HepG2 (cell line): ENCODE data around the gene NMNAT1. TPM values are rescaled to one million over a fixed set of nuclear protein-coding genes. Genes with fewer than 3 reads are reported as not detected.

Experiments
- ASH2L ChIP-seq: fragments of 300-600, 200-600 bp; sonication (generic); IDR thresholded peaks from 2 replicates; pipeline ENCODE4 v1.7.0; 2017; ENCODE audit warnings: low read depth, mild to moderate bottlenecking, moderate library complexity, mixed read lengths, low read length; ENCODE audit not compliant: insufficient read length
- EP300 ChIP-seq, 3 experiments: sonication (generic) in 1 of 3; formaldehyde crosslinking in 1 of 3; IDR thresholded peaks; 2 replicates each; pipeline versions ENCODE4 v1.5.1 to v1.6.1; 2011 to 2020; ENCODE audit warnings: low read depth in 2 of 3, low read length in 2 of 3, borderline replicate concordance in 1 of 3, improper control_type of control experiment in 1 of 3, mild to moderate bottlenecking in 1 of 3, missing genetic modification reagents in 1 of 3, moderate library complexity in 1 of 3
- FIP1L1 ChIP-seq: fragments of 200-400 bp; formaldehyde crosslinking; IDR thresholded peaks from 2 replicates; pipeline ENCODE4 v1.6.1; 2018; ENCODE audit warnings: low read depth, mild to moderate bottlenecking, low read length, moderate library complexity, borderline replicate concordance; ENCODE audit not compliant: insufficient read depth
- GABPA ChIP-seq, 2 experiments: IDR thresholded peaks; 2 replicates each; pipeline ENCODE4 v1.6.1; 2011 to 2016; ENCODE audit warnings: low read depth in 2 of 2, low read length in 1 of 2, missing biosample characterization in 1 of 2, missing genetic modification characterization in 1 of 2
- KMT2A ChIP-seq: sonication (generic); formaldehyde crosslinking; IDR thresholded peaks from 2 replicates; pipeline ENCODE4 v1.4.0; 2020; ENCODE audit warnings: missing genetic modification reagents
- RBAK ChIP-seq: sonication (generic); formaldehyde crosslinking; IDR thresholded peaks from 2 replicates; pipeline ENCODE4 v1.5.1; 2020; ENCODE audit warnings: mild to moderate bottlenecking, missing genetic modification reagents
- RELA ChIP-seq: sonication (generic); formaldehyde crosslinking; IDR thresholded peaks from 2 replicates; pipeline ENCODE4 v1.4.0; 2020; ENCODE audit warnings: missing genetic modification reagents
- RXRA ChIP-seq: sonication (generic); formaldehyde crosslinking; IDR thresholded peaks from 2 replicates; pipeline ENCODE4 v1.5.1; 2020; ENCODE audit warnings: missing genetic modification reagents
- THYN1 ChIP-seq: sonication (generic); formaldehyde crosslinking; IDR thresholded peaks from 2 replicates; pipeline ENCODE4 v1.8.1; 2023; ENCODE audit warnings: low read depth, mild to moderate bottlenecking, moderate library complexity, missing genetic modification reagents, borderline replicate concordance
- ZBTB20 ChIP-seq: sonication (generic); formaldehyde crosslinking; IDR thresholded peaks from 2 replicates; pipeline ENCODE4 v1.8.1; 2023; ENCODE audit warnings: missing genetic modification reagents, low read depth, mild to moderate bottlenecking, borderline replicate concordance
- ZMAT3 ChIP-seq: sonication (generic); formaldehyde crosslinking; conservative IDR thresholded peaks from 2 replicates; pipeline ENCODE4 v1.7.0; 2021; ENCODE audit warnings: missing genetic modification reagents
- ZNF12 ChIP-seq: sonication (generic); formaldehyde crosslinking; IDR thresholded peaks from 2 replicates; pipeline ENCODE4 v1.5.0; 2020; ENCODE audit warnings: missing genetic modification reagents
- ZNF354B ChIP-seq: sonication (generic); formaldehyde crosslinking; IDR thresholded peaks from 2 replicates; pipeline ENCODE4 v1.8.0; 2022; ENCODE audit warnings: mild to moderate bottlenecking, missing genetic modification reagents
- ZNF792 ChIP-seq: IDR thresholded peaks from 2 replicates; pipeline ENCODE4 v1.6.1; 2016
- ZNF816 ChIP-seq: sonication (generic); formaldehyde crosslinking; IDR thresholded peaks from 2 replicates; pipeline ENCODE4 v1.8.0; 2022; ENCODE audit warnings: missing genetic modification reagents, mild to moderate bottlenecking, borderline replicate concordance
- ZSCAN21 ChIP-seq: sonication (generic); formaldehyde crosslinking; IDR thresholded peaks from 2 replicates; pipeline ENCODE4 v1.8.0; 2022; ENCODE audit warnings: mild to moderate bottlenecking, missing genetic modification reagents, moderate library complexity, borderline replicate concordance
- polyA plus RNA-seq, 8 experiments: library from polyadenylated mRNA; depleted of rRNA in 3 of 8; stranded (reverse) in 7 of 8; unstranded in 1 of 8; fragments of >200 nt; fragmentation: Illumina TruSeq in 4 of 8; extraction: Trizol in 4 of 8; gene quantifications; 2 replicates each; pipeline versions ENCODE4 v1.2.1 to v1.2.3, GENCODE V29; 2011 to 2016; ENCODE audit warnings: low read depth in 4 of 8, missing spikeins in 1 of 8, mixed read lengths in 1 of 8; ENCODE audit not compliant: insufficient read depth in 1 of 8
- total RNA-seq, 5 experiments: library from RNA; depleted of rRNA; stranded (reverse); fragments of >200 nt; fragmentation: Illumina TruSeq; extraction: Trizol; gene quantifications; 2 replicates each; pipeline ENCODE4 v1.2.3, GENCODE V29; 2016; ENCODE audit warnings: low read depth in 1 of 5
- TF ChIP-seq, protein P1 (sequence below): sonication (generic); formaldehyde crosslinking; IDR thresholded peaks from 2 replicates; pipeline ENCODE4 v1.8.1; 2023; ENCODE audit warnings: mild to moderate bottlenecking, missing genetic modification reagents
- TF ChIP-seq, protein P2 (sequence below): sonication (generic); formaldehyde crosslinking; IDR thresholded peaks from 2 replicates; pipeline ENCODE4 v1.8.1; 2023; ENCODE audit warnings: mild to moderate bottlenecking, missing genetic modification reagents, borderline replicate concordance
- TF ChIP-seq, protein P3 (sequence below): sonication (generic); formaldehyde crosslinking; IDR thresholded peaks from 2 replicates; pipeline ENCODE4 v1.4.0; 2020; ENCODE audit warnings: mild to moderate bottlenecking, missing genetic modification reagents
- TF ChIP-seq, protein P4 (sequence below): sonication (generic); formaldehyde crosslinking; IDR thresholded peaks from 2 replicates; pipeline ENCODE4 v1.4.0; 2020; ENCODE audit warnings: missing genetic modification reagents
- TF ChIP-seq, protein P5 (sequence below): sonication (generic); formaldehyde crosslinking; IDR thresholded peaks from 2 replicates; pipeline ENCODE4 v1.8.1; 2023; ENCODE audit warnings: mild to moderate bottlenecking, moderate library complexity, missing genetic modification reagents

Gene NMNAT1
- total and polyA plus RNA-seq, 2 of the 13 experiments (the other 11 are each of a cell fraction or from before 2014, with no cell fraction given), result 5.6 to 12.2 TPM

DNA sequence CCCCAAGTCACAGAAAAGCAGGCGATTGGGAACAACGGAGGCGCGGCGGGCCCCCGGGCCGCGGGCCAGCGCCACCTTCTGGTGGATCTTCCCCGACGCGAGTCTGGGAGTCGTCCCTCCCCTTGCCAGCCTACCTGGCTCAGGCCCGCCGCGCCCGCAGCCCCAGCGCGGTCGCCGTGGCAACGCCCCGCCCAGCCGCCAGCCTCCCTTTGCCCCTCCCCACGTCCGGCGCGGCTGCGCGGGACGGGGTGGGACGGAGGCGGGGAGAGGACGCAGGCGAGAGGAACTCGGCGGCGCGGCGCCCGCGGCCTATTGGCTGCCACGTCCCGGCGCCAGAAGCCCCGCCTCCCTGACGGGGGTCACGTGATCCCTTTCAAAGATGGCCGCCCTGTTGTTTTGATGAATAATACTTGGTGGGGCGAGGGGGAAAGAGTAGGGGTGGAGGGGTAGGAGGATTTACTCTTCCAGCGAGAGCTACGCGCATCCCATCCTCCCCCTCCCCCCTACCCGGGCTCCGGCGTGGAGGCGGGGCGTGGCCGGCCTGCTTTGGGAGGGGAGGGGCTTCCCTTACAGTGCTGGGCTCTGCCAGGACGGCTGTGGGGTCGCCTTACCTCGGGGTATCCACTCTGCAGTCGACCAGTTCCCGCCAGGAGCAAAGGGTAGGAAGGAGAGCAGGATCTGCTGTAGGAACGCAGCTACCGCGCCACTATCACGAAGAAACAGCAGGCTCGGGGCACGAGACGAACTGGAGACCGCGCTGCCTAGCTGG lies 89.5 kb downstream of the NMNAT1 start, which contains the start of gene UBE4B (continued):
- TF ChIP-seq, protein P1, sequence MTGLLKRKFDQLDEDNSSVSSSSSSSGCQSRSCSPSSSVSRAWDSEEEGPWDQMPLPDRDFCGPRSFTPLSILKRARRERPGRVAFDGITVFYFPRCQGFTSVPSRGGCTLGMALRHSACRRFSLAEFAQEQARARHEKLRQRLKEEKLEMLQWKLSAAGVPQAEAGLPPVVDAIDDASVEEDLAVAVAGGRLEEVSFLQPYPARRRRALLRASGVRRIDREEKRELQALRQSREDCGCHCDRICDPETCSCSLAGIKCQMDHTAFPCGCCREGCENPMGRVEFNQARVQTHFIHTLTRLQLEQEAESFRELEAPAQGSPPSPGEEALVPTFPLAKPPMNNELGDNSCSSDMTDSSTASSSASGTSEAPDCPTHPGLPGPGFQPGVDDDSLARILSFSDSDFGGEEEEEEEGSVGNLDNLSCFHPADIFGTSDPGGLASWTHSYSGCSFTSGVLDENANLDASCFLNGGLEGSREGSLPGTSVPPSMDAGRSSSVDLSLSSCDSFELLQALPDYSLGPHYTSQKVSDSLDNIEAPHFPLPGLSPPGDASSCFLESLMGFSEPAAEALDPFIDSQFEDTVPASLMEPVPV (CRISPR knock-in tag), result peak; percentile 60; the same call in 1 of the 2 replicates
- TF ChIP-seq ZBTB20 (no peak), ZMAT3 (CRISPR knock-in tag) (no peak), RXRA (CRISPR knock-in tag) (0 out of 2 replicates have a peak, but pooled peaks have one; percentile 67), RELA (CRISPR knock-in tag) (no peak), ZNF816 (no peak), EP300 (IDR thresholded peaks at IDR 0.05; ENCODE audit: low read depth in 2 of 2, low read length in 2 of 2) (no peak), EP300 (CRISPR knock-in tag; IDR thresholded peaks at IDR 0.05; ENCODE audit: borderline replicate concordance) (0 out of 2 replicates have a peak, but pooled peaks have one; percentile 5), RBAK (CRISPR knock-in tag) (no peak), ASH2L (peak; percentile 55), KMT2A (CRISPR knock-in tag) (peak; percentile 30; the same call in 1 of the 2 replicates), ZSCAN21 (no peak; the same call in 1 of the 2 replicates), FIP1L1 (0 out of 2 replicates have a peak, but pooled peaks have one; percentile 82), ZNF354B (CRISPR knock-in tag) (no peak), THYN1 (CRISPR knock-in tag) (no peak), GABPA (IDR thresholded peaks at IDR 0.05; ENCODE audit: low read depth, low read length) (no peak), GABPA (CRISPR knock-in tag; IDR thresholded peaks at IDR 0.05; ENCODE audit: low read depth) (0 out of 2 replicates have a peak, but pooled peaks have one; percentile 13), ZNF792 (0 out of 2 replicates have a peak, but pooled peaks have one; percentile 25), ZNF12 (CRISPR knock-in tag) (0 out of 2 replicates have a peak, but pooled peaks have one; percentile 28)
- TF ChIP-seq, protein P2, sequence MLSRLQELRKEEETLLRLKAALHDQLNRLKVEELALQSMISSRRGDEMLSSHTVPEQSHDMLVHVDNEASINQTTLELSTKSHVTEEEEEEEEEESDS (CRISPR knock-in tag), result no peak
- TF ChIP-seq, protein P3, sequence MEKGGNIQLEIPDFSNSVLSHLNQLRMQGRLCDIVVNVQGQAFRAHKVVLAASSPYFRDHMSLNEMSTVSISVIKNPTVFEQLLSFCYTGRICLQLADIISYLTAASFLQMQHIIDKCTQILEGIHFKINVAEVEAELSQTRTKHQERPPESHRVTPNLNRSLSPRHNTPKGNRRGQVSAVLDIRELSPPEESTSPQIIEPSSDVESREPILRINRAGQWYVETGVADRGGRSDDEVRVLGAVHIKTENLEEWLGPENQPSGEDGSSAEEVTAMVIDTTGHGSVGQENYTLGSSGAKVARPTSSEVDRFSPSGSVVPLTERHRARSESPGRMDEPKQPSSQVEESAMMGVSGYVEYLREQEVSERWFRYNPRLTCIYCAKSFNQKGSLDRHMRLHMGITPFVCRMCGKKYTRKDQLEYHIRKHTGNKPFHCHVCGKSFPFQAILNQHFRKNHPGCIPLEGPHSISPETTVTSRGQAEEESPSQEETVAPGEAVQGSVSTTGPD, result no peak
- TF ChIP-seq, protein P4, sequence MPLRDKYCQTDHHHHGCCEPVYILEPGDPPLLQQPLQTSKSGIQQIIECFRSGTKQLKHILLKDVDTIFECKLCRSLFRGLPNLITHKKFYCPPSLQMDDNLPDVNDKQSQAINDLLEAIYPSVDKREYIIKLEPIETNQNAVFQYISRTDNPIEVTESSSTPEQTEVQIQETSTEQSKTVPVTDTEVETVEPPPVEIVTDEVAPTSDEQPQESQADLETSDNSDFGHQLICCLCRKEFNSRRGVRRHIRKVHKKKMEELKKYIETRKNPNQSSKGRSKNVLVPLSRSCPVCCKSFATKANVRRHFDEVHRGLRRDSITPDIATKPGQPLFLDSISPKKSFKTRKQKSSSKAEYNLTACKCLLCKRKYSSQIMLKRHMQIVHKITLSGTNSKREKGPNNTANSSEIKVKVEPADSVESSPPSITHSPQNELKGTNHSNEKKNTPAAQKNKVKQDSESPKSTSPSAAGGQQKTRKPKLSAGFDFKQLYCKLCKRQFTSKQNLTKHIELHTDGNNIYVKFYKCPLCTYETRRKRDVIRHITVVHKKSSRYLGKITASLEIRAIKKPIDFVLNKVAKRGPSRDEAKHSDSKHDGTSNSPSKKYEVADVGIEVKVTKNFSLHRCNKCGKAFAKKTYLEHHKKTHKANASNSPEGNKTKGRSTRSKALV (CRISPR knock-in tag), result no peak
- TF ChIP-seq, protein P5, sequence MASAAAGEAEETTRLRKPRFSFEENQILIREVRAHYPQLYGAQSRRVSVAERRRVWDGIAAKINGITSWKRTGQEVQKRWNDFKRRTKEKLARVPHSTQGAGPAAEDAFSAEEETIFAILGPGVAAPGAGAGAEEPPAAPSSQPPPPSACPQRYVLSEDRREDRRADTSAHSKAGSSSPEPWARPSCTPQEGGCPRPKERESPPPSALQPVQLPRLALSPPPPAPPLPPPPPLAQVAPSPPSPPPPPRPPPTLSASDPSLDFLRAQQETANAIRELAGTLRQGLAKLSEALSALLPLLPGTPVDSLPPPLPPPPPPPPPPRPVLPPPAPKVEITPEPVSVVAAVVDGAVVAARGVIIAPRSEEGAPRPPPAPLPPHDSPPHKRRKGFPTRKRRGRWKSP, result 0 out of 2 replicates have a peak, but pooled peaks have one; percentile 3
